DMS 273 treated with DMSO at 0.1 percent for 48 hours (cell line): ENCODE measurements around the gene RCAN1.
"Not testable (repeated sequence)": the region's sequence is repeated elsewhere in the genome, so short reads cannot be mapped to it uniquely, and the experiment has no call there.

ENCODE experiments used
- DNase-seq: peaks from one replicate; lab custom pipeline; 2025; lab: John Stamatoyannopoulos, UW

RCAN1 gene

GRCh38 chr21:34568801-34569200 is 46.1 kb downstream of the RCAN1 start:
- not testable (repeated sequence) for DNase-seq

DNA sequence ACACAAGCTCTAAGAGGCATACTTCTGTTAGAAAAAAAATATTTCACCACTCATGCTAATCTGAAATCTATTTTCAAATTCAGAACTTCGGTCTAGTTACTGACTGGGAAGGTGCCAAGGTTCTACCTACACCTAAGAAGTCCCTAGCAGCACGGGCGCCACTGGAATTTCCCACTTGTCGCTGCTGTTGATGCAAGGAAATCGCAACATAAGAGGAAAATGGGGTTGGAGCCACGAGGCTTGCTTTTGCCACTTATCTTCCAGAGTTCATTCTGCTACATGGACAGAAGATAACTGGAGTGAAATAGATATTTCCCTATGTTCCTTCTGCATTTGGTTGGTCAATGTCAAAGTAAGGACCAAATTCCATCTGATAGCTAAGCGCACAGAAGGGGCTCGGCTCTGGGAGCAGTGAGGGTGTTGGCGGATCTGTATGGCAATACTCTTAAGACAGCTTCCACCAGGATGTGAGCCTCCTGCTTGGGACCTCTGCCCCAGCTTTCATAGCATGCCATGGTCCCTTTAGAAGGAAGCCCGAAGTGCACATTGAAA is 47.2 kb downstream of the RCAN1 start:
- no peak for DNase-seq

DNA sequence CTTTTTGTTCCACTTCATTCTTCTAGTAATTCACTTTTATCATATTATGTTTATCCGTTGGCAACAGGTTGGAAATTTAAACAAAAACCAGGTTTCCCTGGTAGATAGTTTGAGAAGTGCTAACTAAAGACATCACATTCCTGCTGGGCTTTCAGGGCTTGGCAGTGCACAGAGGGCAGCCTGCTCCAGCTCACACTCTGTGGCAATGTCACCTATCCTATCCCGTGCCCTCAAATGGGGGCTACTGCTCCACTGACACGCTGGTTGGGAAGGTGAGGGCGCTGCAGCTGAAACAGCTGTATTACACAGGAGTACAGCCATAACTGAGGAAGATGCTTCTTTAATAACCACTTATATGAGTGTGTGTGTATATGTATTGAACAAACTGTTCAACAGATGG is 49.7 kb downstream of the RCAN1 start:
- no peak for DNase-seq

DNA sequence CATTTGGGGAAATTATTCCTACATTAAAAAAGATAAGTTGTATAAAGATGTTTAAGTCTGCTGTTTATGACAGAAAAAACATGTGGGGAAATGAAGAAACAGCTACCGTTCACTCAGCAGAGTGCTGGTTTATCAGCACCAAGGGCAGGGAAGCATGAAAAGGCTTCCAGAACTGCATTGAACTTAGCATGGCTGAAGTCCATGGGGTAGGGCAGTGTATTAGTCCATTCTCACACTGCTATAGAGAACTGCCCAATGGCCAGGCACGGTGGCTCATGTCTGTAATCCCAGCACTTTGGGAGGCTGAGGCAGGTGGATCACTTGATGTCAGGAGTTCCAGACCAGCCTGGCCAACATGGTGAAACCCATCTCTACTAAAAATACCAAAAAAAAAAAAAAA is 51.5 kb downstream of the RCAN1 start:
- not testable (repeated sequence) for DNase-seq

GRCh38 chr21:34561806-34562205 is 53.1 kb downstream of the RCAN1 start:
- no peak for DNase-seq

GRCh38 chr21:34560609-34561008 is 54.3 kb downstream of the RCAN1 start:
- DNase-seq, result no peak

GRCh38 chr21:34560021-34560420 is 54.9 kb downstream of the RCAN1 start:
- no peak for DNase-seq

- no peak for DNase-seq
Measured at GRCh38 chr21:34559089-34559631, 55.8 kb downstream of the RCAN1 start.

GRCh38 chr21:34558166-34558565 is 56.7 kb downstream of the RCAN1 start:
- no peak for DNase-seq

- DNase-seq, result no peak
Measured at GRCh38 chr21:34557261-34557660, 57.7 kb downstream of the RCAN1 start.

DNA sequence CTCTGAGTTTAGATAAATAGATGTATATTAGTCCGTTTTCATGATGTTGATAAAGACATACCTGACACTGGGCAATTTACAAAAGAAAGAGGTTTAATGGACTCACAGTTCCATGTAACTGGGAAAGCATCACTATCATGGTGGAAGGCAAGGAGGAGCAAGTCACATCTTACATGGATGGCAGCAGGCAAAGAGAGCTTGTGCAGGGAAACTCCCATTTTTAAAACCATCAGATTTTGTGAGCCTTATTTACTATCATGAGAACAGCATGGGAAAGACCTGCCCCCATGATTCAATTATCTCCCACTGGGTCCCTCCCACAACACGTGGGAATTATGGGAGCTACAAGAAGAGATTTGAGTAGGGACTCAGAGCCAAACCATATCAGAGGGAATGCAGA is 60.2 kb downstream of the RCAN1 start:
- DNase-seq, result not testable (repeated sequence)

- no peak for DNase-seq
Measured at GRCh38 chr21:34554227-34554626, 60.7 kb downstream of the RCAN1 start.

DNA sequence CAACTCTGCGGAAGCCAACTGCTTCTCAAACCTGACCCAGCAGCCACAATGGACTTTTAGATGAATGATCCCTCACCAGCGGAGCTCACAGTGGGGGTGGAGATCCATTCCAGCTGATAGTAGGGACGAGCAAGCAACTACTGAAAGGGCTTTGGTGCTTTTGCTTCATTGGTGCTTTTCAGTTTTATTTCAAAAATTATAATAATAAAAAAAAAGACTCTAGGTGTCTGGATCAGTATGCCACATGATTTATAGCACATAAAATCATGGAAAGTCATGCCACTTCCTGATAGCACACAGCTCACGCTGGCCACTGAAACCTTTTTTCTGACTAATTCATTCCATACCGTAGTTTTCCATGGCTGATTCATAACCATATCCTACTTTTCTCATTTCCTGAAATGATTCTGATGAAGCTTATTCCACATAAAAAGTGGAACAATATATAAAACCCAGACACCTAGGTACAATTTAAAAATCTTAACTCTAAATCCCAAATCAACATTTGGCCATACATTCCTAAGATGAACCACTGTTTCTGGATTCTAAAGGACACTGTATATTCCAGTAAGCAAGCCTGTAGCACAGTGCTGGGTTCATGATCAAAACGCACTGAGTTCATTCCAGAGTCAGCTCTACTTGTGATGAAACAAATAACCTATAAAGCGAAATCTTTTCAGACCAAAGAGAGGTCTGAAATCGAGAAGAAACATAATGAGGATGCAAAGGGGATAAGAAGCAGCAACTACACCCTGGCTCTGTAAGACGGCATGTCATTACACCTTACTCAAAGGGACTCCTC is 61.6 kb downstream of the RCAN1 start:
- no peak for DNase-seq

DNA sequence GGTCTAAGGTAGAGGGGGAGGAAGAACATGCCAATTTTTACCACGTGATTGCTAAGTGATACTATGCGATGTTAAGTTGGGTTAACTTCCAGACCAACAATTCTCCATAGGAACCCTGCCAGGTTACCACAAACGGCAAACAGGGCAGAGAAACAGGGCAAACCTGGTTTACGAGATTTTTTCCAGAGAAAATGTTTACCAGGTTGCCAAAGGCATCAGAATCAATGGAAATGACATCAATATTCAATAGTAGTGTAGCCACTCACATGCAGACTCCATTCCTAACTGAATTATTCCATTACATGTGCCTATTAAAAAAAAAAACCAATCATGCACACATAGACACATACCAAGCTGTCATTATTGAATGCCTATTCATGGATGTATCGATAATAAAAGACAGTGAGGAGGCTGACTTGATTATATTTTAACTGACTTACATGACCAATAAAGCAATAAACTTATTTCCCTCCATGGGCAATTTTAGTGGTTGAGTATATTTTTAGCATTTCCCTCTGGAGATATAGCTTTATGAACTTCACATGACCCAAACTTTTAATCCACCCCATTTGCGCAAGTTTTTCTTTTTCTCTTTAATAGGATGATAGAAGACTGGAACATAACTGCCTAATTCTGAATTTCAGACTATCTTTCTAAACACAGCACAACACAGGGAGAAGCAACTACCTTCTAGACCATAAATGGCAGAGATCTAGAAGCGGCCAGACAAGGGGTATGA is 62.4 kb downstream of the RCAN1 start:
- no peak for DNase-seq

DNA sequence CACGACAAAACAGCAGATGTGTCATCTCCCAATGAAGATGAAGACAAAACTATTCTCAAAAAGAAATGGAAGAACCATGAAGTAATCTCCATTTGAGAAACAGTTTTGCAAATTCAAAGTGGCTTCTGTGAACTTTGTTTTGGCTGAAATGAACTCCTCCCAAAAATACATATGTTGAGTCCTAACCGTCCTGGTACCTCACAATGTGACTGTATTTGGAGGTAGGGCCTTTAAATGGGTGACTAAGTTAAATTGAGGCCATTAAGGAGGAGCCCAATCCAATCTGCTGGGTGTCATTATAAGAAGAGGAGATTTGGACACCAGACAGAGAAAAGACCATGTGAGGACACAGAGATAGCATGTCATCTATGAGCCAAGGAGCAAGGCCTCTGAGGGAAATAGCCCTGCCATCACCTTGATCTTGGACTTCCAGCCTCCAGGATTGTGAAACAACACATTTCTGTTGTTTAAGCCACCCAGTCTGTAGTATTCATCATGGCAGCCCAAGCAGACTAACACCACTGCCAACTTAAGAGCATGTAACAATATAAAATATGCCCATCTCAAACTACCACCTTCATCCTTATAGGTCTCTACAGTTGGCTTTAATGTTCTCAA is 64.6 kb downstream of the RCAN1 start:
- no peak for DNase-seq

- no peak for DNase-seq
Measured at GRCh38 chr21:34548781-34549376, 66.0 kb downstream of the RCAN1 start.

GRCh38 chr21:34546542-34546941 is 68.4 kb downstream of the RCAN1 start:
- DNase-seq, result no peak

GRCh38 chr21:34545079-34545884 is 69.6 kb downstream of the RCAN1 start:
- no peak for DNase-seq

GRCh38 chr21:34544032-34544496 is 70.8 kb downstream of the RCAN1 start:
- DNase-seq, result peak; percentile 43

DNA sequence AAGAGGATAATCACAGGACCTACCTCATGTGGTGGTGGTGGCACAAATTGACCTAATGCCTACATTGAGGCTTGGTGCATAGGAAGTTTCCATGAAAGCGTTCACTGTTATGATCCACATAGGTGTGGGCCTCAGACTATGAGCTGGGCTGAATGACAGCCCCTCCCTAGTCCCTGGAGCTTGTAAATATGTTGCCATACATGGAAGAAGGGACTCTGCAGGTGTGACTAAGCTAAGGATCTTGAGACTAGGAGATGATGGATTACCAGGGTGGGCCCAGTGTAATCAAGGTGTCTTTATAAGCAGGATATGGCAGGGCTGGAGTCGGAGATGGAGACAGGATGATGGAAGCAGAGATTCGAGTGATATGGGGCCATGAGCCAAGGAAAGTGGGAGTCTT is 71.9 kb downstream of the RCAN1 start:
- DNase-seq, result no peak

DNA sequence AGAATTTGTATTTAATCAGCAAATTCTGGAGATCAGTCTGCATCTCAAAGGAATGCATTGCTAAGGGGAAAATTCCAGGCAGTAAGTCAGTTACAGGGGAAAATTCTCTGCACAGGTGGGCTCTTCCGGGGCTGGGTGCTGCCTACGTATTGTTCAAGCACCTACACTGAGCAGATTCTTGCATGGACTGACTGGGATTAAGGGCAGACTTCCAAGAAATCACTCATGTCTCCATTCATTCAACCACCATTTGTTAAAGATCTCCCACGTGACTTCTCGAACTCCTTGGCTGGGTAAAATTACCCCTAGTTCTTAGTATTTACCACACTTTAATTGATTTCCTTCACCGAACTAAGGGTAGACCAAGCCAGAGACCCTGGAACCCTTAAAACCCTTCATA is 74.7 kb downstream of the RCAN1 start:
- no peak for DNase-seq
